Right renal cortex interstitium (tissue), 3 donors: Measurements from ENCODE around the gene CARS2. TPM values are rescaled to one million over a fixed set of nuclear protein-coding genes. Genes with fewer than 3 reads are reported as not detected.
"Not testable (repeated sequence)": the region's sequence is repeated elsewhere in the genome, so short reads cannot be mapped to it uniquely, and the experiment has no call there.

Source experiments
- DNase-seq, 3 donors: peaks; one replicate each; pipeline ENCODE4 v3.0.0-alpha.2; 2013; ENCODE audit warnings: low read depth in 3 of 3, low spot score in 2 of 3
- polyA plus RNA-seq, 3 donors: library from polyadenylated mRNA; unstranded; fragments of 120-200 nt; gene quantifications; one replicate each; pipeline ENCODE4 v1.2.1, GENCODE V29; 2013; ENCODE audit not compliant: insufficient read length in 3 of 3

Gene CARS2
- polyA plus RNA-seq, 3 donors = 52.5 to 55.1 (median 52.6) TPM

DNA sequence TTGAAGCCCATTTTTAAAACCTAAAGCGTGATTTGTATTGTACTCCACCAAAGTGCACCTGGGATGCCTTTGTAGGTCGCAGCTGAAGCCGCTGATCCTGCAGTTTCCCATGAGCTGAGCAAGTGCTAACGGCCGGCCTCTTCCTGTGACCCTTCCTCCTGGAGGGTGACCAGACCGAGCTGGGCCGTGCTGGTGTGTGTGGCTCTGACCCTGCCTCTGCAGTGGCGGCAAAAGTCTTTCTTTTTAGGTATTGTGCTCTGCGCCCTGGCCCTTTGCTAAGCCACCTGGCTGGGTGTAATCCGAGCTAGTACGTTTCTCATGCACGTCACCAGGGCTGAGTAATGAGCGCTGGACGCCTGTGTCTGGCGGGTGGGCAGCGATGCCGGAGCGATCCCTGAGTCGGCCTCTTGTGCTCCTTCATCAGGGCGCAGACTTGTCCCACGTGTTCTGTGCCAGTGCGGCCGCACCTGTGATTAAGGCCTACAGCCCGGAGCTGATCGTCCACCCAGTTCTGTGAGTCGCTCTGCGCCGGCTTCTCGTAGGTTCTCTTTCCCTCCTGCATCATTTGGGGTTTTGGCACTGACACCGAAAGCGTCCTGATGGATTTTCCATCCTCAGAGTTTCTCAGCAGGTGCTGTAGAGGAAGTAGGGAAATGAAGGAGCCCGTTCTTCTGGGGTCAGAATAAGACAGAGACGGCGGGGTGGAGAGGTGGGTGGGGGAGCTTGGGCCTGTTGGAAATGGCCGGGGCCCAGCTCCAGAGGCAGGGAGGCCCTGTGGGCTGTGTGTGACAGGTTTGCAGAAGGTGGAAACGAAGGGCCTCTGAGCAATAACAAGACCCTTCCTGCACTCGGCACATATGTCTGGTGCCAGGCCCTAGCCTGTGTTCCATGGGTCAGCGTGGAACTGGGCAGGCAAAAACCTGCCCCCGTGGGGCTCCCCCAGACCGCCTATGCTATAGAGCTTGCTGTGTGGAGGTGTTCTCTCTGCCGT is 80.9 kb downstream of the CARS2 start:
- no peak for DNase-seq

DNA sequence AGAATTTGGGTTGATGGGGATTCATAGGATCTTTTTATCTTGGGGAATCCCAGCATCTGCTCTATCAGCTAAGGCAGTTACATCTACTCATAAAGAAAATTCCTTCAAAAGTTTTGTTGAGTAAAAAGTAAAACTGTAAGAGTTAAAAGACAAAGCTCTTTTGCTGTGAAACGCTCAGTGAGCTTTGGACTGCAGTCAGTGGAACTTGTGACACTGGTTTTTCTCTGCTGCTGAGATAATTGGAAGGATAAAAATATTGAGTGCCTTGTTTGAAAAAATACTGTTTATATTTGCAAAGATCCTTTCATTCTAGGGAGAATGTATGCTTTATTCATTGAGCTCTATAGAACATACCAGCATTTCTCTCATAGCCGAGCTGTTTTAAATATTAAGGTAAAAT is 85.3 kb downstream of the CARS2 start:
- DNase-seq = no peak

- no peak for DNase-seq
Measured at GRCh38 chr13:110618780-110619179, 87.1 kb downstream of the CARS2 start.

GRCh38 chr13:110618167-110618566 is 87.7 kb downstream of the CARS2 start:
- no peak for DNase-seq

DNA sequence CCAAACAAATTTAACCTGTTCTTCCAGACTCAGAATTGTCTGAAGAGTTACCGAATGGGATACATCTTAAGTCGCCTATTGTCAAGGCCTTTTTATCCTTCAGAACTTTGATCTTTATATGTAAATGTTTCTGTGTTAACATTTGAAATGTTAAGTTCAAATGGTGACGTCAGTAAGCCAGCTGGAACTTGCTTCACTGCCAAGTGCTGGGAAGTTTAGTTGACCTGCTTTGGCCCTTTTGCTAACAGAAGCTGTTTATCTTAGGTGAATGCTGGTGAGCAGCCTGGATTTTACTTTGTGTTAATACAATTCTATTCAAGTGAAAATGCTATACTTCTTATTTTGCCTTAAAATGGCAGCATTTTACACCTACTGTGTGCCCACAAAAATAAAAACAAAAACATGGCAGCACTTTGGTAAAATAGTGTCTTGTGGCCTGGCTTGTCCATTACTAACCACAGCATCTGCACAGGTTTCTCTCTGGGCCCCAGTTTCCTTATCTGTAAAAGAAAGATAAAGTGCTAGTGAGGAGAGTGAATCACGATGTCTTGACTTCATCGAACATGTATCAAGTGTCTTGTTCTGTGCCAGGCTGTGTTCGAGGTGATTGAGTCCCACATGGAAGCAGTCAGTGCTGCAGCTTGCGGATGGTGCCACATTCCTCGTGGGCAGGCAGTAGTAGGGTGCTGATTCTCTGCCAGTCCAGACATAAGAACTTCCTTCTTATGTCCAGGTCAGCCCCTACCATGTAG is 88.4 kb downstream of the CARS2 start:
- no peak for DNase-seq

DNA sequence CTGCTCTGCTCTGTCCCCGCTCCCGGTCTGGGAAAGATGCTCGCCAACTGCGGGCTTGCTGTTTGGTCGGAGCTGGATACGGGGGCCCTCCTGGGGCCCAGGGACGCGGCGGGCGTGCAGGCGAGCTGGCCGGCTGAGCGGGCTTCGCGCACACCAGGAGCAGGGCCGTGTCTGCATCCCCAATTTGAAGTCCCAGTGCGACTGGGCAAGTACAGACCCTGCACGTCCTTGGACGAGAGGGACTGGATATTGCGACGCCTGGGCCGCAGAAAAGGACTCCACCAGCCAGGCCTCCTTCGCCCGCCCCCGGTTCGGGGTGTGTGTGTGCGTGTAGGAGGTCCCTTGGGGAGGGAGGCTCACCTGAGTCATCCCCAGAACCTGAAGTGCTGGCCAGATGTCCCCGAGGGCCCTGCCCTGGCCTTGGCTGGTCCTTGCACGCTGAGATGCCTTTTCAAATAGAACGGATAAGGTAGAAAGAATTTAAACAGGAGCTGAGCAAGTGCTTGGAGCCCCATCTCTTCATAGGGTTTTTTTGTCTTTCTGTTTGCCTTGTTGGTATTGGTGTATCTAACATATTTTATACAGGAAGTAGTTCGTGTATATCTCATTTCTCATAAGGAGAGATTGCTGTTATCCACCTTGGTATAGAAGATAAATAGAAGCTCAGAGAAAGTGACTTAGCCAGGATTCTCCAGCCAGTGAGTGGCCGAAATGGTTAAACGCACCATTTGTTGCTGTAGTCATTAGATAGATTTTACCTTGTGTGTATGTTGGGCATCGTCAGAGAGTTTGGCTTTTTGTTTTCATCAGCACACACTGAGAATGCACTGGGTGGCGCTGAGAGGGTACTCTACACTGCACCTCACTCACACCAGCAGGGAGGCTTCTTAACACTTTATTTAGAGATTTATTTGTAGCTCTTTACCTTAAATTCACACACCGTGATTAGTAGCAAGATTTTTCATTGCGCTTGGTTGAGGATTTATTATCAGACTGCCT is 89.5 kb downstream of the CARS2 start:
- no peak for DNase-seq

- DNase-seq = peak; percentile 66 to 83 (median 76)
Measured at GRCh38 chr13:110615322-110616102, 90.4 kb downstream of the CARS2 start, which contains the start of gene NAXD. TSS of gene NAXD (plus strand) at chr13:110615545. CDS start at chr13:110615602, 57 bp downstream.

- no peak for DNase-seq
Measured at GRCh38 chr13:110615005-110615321, 91.0 kb downstream of the CARS2 start.

DNA sequence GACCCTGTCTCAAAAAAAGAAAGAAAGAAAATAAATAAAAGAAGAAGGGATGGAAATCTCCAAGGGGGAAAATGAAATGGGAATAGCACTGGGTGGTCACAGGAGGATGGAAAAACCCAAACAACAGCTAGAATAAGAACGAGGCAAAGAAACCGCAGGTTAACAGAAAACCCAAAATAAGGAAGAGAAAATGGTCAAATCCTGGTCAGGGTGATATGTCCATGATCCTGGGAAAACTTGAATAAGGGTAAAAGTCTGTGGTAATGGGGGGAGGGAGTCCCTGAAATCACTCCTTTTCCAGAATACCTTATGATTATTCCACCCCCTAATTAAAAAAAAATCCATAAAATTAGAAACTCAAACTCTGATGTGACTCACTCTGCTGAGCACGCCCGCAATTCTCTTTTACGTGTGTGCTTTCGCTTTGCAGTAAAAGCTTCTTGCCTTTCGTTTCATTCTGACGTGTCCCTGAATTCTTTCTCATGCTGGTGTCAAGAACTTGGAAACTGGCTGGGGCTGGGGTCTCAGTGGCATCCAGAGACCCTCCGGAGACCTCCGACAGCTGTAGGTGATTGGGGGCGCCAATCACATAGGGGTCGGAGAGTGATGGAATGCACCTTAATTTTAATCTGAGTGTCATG is 94.8 kb downstream of the CARS2 start:
- no peak for DNase-seq

- DNase-seq = no peak
Measured at GRCh38 chr13:110607675-110608224, 98.2 kb downstream of the CARS2 start.

GRCh38 chr13:110606281-110606680 is 99.6 kb downstream of the CARS2 start:
- not testable (repeated sequence) for DNase-seq

DNA sequence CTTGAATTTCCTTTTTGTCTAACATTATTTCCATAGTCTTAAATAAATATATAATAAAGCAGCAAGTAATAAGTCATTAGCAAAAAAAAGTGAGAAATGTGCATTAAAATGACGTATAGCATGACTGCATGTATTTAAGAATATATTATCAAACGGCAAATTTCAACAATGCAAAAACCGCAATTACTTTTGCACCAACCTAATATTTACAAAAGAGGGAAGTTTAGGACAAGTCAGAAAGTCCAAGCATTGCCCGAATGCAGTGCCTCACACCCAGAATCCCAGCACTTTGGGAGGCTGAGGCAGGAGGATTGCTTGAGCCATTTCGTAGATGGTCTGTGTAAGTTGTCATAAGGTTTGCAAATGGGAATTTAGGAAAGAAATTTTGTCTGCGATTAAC is 100.8 kb downstream of the CARS2 start:
- no peak for DNase-seq

DNA sequence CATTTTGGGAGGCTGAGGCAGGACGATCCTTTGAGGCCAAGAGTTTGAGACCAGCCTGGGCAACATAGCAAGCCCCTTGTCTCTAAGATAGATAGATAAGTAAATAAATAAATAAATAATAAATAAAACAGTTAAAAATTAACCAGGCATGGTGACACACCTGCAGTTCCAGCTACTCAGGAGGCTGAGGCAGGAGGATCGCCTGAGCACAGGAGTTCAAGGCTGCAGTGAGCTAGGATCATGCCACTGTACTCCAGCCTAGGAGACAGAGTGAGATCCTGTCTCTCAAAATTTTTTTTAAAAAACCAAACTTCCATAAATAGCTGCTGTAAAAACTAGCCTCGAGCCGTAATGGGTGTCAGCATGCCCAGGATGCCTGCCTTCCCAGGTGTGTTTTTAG is 104.9 kb downstream of the CARS2 start:
- DNase-seq = no peak

DNA sequence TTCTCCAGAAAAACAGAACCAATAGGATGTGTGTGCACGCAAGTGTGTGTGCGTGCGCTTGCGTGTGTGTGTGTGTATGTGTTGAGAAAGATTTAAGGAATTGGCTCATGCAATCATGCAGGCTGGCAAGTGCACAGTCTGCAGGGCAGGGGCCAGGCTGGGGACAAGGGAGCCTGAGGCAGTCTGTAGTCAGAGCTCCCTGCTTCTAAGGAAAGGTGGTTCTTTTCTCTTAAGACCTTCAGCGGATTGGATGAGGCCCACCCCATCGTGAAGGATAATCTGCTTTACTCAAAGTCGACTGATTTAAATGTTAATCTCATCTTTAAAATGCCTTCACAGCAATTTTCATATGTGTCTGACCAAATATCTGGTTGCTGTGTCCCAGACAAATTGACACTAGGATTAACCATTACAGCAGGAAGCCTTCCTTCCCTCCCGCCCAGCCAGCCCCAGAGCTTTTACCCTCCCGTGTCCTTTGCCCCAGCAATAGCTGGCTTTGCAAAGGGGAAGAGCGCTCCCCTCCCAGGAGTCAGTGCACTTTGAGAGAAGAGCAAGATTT is 105.6 kb downstream of the CARS2 start:
- no peak for DNase-seq

GRCh38 chr13:110597041-110597689 is 108.8 kb downstream of the CARS2 start:
- no peak for DNase-seq

GRCh38 chr13:110593430-110594130 is 112.3 kb downstream of the CARS2 start:
- DNase-seq = peak in 1 of 3 donors; percentile 62

DNA sequence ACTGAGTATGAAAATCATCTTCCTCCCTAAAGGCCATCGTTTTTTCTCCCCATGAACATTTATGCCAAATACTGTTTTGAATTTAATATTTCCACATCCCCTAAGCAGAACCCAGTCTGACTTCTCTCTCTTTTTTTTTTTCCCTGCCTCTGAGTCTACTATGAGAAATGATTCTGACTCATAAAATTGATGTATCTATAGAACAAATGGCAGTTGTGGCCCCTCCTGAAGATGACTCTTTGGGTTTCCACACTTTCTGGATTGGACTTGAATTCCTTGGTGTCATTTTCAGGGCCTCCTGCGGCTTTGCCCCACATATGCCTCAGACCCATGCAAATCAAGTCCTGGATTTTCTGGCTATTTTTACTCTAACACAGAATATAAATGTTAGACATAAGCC is 113.3 kb downstream of the CARS2 start:
- no peak for DNase-seq
